ENCODE results near the gene PDE9A.

The PDE9A gene

DNA sequence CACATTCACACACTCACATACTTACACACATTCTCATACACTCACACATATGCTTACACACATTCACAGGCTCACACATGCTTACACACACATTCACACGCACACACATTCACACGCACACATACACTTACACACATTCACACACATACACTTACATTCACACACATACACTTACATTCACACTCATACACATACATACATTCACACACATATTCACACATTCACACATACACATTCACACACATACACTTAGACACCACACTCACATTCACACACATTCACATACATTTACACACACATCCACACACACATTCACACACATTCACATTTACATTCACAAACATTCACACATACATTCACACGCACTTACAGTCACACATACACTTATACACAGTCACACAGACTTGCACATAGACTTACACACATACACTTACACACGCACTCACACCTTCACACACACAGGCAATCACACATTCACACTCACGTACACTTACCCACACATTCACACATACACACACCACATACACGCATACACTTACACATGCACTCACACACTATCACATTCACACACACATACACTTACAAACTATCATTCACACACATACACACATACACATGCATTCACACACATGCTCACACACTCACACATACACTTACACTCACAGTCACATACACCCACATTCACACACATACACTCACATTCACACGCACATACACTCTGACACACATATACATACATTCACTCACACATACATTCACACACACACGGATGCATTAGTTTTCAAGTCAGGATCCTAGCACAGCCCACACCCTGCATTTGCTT lies 16.8 kb downstream of the PDE9A start:
- DNase-seq (ENCODE audit: low read depth in 2 of 3, low spot score in 1 of 3) = no peak

DNA sequence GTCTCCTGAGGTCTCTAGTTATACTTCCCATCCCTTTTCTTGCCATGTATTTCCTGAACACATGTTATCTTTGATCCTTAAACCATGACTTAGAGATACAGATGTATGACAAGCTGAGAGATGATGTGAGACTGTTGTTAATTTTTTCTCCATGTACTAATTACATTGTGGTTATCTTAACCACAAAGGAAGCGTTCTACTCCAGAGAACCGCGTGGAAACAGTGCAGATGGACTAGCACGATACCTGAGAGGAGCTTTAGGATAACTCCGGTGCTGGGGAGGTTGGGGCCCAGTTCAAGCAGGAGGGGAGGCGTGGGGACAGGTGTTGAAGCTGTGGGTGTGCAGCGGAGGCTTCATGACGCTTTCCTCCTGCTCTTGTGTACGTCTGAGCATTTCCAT lies 17.5 kb downstream of the PDE9A start:
- DNase-seq (ENCODE audit: low read depth in 2 of 3, low spot score in 1 of 3) = no peak

DNA sequence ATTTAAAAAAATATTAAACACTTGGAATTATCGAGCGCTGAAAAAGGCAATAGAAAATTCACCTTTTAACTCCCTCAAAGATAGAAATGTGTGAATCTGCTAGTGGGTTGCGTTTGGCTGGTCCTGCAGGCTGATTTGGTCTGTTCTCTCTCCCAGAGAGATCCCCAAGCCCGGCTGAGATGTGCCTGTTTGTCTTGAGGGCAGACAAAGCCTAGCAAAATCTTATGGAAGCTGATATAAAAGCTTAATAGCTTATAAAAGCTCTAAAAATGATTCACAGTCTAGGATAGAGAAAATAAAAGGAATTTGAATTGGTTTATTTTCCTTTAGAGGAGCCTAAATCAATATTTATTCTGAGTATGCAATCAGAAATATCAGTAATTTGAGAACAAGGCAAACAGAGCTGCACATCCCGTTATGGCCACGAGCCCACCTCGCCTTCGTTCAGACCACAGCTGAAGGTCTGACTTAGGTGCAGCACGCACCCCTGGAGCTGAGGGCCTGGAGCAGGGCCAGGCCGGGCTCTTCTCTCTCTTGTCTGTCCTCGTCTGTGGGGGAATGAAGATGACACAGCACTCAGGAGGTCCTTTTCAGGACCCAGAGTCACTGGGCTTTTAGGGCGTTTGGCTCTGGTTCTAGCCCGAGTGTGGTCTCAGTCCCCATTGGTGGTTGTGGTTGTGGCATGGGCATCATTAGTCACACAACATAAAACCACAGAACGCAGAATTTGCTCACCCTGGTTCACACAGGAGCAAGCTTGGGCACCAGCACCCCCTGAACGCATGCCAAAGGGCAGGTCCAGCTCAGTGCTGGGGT lies 18.6 kb downstream of the PDE9A start:
- DNase-seq (ENCODE audit: low read depth in 2 of 3, low spot score in 1 of 3) = no peak

GRCh38 chr21:42672699-42673458 lies 19.5 kb downstream of the PDE9A start:
- DNase-seq (ENCODE audit: low read depth in 2 of 3, low spot score in 1 of 3) = no peak

GRCh38 chr21:42673633-42674328 lies 20.4 kb downstream of the PDE9A start:
- no peak for DNase-seq (ENCODE audit: low read depth in 2 of 3, low spot score in 1 of 3)

DNA sequence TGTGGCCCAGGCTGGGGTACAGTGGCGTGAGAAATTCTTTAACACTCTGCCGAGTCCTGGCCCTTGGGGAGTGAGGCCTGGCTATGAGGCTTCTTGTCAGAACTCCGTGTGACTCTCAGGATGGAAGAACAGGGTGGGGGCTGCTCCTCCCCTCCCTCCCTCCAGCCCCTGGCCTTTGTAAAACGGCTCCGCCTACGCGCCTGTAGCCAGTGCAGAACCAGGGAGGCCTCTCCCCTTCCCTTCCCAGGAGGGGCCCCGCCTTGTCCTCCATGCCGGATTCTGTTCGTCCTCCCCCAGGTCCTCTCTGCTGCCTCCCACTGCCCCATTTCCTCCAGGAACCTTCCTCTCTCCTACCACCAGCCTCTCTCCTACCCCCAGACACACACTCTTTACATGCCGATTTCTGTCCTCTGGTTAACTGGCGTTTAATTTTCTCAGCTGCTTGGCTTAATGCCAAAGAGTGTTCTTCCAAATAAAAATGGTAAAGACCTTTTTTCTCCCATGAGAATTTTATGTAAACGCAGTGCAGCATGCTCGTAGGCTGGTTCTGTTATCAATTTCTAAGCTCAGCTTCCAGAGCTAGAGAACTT lies 21.0 kb downstream of the PDE9A start:
- DNase-seq (ENCODE audit: low read depth in 2 of 3, low spot score in 1 of 3) = no peak

- no peak for DNase-seq (ENCODE audit: low read depth in 2 of 3, low spot score in 1 of 3)
Observed at GRCh38 chr21:42675403-42675802, 22.0 kb downstream of the PDE9A start.

DNA sequence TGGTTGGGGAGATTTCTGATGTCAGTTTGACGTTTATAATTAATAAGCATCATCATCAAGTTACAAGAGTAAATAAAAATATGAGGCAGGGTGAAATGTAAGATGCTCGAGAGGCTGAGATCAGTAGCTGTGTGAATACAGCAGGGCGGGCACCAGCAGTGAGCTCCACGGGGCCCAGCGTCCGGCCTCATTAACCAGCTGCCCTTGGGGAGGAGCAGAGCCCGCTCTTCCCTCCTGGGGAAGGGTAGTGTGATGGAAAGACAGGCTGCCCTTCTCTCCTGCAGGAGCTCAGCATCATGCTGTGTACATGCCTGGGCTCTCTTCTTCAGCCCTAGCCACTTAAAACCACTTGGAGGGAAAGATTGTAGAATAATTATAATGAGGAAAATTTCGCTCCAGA lies 23.4 kb downstream of the PDE9A start:
- DNase-seq (ENCODE audit: low read depth in 2 of 3, low spot score in 1 of 3) = no peak

DNA sequence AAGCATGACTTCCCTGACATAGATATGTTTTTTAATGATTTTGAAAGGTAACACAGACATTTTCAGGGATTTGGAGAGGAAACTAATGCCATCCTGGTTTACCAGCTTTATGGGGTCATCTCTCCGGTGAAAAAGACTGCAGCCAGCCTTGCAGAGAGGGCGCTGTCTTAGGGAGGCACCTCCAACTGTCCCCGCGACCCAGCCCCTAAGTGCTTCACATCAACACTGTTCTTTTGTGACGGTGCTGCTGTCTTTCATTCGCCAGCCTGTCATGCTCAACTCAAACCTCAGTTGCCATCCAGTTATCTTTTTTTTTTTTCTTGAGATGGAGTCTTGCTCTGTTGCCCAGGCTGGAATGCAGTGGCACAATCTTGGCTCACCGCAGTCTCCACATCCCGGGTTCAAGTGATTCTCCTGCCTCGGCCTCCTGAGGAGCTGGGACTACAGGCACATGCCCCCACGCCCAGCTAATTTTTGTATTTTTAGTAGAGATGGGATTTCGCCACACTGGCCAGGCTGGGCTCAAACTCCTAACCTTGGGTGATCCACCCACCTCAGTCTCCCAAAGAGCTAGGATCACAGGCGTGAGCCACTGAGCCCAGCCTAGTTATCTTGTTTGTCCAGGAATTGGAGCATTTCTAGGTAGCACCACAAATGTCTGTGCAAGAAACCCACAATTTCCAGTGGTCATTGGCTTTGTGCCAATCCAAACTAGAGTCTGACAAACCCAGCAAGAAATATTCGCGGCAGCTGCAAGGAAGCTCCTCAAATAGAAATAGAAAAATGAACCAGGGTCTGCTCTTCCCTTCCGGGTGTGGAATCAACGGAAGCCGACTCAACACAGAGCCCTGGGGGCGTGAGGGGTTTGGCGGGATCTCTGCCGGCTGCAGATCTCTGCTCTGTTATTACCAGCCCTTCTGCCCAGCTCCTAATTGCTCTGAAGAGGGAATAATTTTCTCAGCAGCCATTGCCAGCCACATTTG lies 24.2 kb downstream of the PDE9A start:
- DNase-seq (ENCODE audit: low read depth in 2 of 3, low spot score in 1 of 3) = no peak

GRCh38 chr21:42678618-42679295 lies 25.3 kb downstream of the PDE9A start:
- no peak for DNase-seq (ENCODE audit: low read depth in 2 of 3, low spot score in 1 of 3)

GRCh38 chr21:42679319-42680057 lies 26.1 kb downstream of the PDE9A start:
- DNase-seq (ENCODE audit: low read depth in 2 of 3, low spot score in 1 of 3) = no peak

GRCh38 chr21:42680058-42680330 lies 26.6 kb downstream of the PDE9A start:
- DNase-seq (ENCODE audit: low read depth in 2 of 3, low spot score in 1 of 3) = no peak

DNA sequence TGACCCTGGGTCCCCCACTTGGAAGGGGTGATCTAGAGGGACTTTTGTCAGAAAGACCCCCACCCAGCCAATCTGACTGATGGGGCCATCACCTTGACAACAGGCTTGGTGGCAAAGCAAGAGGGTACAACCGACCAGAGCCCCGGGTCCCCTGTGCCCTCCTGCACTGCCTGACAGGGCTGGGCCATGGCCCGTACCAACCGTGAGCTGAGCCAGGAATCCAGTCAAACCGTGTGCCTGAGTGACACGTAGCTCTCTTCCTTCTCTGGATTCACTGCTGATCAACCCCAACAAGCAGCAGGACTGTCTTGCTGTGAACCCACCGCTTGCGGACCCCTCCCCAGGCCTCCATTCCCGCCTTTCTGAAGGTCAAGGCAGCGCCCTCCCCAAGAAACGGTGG lies 27.0 kb downstream of the PDE9A start:
- DNase-seq (ENCODE audit: low read depth in 2 of 3, low spot score in 1 of 3) = no peak

DNA sequence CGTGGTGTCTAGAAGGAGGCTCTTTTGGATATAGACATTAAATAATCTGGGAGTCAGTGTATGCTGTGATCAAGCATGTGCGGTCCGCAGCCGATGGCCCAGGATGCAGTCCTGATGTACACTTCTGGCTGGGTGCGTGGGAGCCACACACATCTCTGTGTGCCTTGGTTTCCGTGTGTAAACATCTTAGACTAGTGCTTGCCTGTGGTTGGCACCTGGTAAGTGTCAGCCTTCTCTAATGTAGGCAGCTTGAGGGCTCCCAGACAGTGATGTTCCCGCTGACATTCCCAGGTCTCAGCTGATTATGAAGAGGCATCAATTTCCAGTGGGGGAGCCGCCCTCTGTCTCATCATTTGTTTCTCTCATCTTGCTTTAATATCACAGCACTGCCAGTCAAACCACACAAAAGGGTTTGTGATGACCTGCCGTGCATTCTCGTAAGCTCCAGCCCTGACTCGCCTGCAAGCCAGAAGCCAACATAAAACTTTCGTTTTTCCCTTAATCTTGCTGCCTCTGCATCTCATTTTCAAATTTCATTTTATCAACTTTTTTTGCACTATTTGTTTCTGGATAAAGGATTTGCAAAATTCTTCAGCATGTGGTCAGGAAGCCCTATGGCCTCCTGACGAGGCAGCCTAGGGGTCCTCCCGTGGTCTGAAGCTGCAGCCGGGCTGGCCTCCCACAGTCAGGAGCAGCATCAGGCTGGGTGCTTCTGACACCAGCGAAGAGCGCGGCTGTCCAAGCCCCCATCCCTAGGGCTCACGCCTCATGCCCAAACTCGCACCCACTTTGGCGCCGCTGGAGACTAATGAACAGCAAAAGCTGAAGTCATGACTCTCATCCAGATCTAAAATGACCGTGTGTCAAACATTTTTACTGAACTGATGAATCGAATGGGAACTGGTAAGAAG lies 28.1 kb downstream of the PDE9A start:
- DNase-seq (ENCODE audit: low read depth in 2 of 3, low spot score in 1 of 3) = no peak

DNA sequence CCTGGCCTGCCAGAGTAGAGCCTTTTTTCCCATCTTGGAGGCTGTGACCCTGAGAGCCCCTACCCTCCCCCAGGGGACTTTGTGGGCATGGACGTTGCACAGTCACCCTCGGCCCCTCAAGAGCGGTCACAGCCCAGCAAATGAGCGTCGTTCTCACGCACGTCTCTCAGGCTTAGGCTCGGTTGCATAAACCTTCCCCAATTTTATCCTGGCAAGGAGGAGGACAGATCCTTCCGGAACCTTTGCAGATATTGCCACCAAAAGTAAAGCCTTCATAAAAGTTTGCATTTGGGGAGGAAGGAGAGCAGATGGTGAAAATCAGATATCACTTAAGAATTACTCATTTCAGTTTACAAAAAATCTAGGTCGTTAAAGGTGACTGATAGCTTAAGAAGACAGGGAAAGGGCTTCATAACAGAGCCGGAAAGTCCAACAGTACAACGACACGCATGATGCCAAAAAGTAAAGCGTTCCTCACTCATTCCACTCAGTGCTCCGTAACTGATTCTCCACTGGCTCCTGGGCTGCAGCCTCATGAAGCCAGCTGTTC lies 29.3 kb downstream of the PDE9A start:
- DNase-seq (ENCODE audit: low read depth in 2 of 3, low spot score in 1 of 3) = no peak

- DNase-seq (ENCODE audit: low read depth in 2 of 3, low spot score in 1 of 3) = no peak
Observed at GRCh38 chr21:42683371-42684108, 30.1 kb downstream of the PDE9A start.

All from stimulated activated CD4-positive, alpha-beta T cell treated with anti-CD3 and anti-CD28 coated beads, Interleukin-12 subunit alpha, Interleukin-12 subunit beta, amount 100 ng/mL, for 48 hours (primary cell).